Measurements from ENCODE around the gene SPECC1L.

Gene SPECC1L

DNA sequence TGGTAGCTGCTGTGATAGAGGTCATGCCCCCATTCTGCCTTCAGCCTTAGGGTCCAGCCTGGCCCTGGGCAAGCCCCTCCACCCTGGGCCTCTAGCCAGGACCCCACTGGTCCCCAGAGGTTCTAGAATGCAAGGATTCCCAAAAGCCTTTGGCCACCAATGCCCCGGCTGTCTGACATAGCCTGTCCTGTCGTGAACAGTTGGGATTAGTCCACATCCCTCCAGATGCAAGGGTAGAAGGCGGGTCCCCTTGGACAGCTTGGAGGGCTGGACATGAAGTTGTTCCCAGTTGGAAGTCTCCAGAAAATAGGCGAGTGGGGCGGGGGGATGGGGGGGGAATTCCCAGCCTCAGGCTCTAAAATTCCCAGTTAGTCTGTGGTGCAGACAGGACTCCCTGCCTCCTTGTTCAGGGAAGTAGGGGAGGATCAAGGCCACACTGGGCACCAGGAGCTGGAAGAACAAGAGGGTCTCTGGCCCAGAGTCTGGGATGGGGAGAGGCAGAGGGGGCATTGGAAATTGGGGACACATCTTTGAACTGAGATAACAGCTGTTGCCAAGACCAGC, 151.6 kb downstream of the SPECC1L start:
- no peak for TF ChIP-seq ZNF274 (IDR thresholded peaks at IDR 0.05; ENCODE audit: low read depth, low read length)
- H3K4me3 ChIP-seq (ENCODE audit: low read length) = no peak overlapping the region

DNA sequence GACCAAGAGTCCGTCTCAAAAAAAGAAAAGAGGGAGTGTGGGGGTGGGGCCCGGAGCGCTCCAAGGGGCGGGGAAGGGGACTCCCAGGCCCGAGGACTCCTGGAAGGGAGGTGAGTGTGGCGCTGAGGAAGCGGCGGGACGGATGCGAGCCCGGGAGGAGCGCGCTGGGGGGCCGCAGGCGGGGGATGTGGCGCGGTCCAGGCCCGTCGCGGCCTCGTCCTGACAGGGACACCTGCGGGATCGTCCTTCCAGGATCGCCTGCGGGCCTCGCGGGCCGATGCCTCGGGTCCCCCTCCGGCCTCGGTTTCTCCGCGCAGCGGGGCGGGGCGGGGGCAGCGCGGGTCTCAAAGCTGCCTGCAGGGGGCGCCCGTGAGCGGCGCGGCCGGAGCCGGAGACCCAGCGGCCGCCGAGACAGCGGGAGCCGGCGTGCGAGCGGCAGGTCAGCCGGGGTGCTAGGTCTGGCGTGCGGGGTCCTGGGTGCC, 152.9 kb downstream of the SPECC1L start:
- H3K4me3 ChIP-seq (ENCODE audit: low read length) = peak overlapping the region; percentile 19; the same call in 1 of the 2 replicates

GRCh38 chr22:24424001-24424900, 153.6 kb downstream of the SPECC1L start:
- no peak for TF ChIP-seq ZNF274 (IDR thresholded peaks at IDR 0.05; ENCODE audit: low read depth, low read length)
- peak overlapping the region; percentile 61; the same call in 1 of the 2 replicates for H3K4me3 ChIP-seq (ENCODE audit: low read length)

More for the DNA sequence above, 152.9 kb downstream of the SPECC1L start:
- no peak for TF ChIP-seq ZNF274 (IDR thresholded peaks at IDR 0.05; ENCODE audit: low read depth, low read length)

DNA sequence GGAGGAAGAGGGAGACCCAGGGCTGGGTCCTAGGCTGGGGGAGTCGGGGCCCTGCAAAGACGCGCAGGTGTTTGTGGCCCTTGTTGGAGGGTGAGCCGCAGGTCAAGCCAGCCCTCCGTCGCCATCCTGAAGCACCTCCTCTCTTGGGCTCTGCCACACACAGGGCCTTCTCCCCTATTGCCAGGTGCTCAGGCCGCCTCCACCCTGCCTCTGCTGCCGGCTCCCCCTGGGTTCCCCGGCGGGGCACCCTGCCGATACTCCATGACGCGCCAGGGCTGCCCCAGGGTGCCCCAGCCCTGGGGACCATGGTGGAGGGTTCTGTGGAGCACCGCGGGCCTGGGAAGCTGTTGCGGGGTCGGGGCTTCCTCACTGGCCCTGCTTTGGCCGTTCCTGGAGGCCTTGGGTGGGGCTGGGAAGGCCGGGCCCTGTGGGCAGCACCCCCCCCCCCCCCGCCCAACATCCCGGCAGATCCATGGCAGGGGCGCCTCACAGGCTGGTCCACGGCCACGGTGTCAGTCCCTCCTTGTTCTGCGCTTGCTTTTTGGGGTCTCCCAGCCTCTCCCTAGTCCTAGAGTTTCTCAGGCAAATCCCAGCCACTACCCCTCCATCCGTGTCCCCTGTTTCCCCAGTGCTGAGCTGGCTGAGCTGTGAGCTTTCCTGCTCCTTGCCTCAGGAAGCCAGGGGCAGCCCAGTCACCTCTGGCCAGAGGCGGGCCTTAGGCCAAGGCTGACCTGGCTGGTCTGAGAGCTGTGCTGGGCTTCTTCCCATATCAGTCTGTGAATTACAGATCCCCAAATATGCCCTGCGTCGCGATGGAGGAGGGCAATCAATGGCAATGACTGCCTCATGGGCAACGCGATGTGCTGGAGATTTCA, 154.5 kb downstream of the SPECC1L start:
- H3K4me3 ChIP-seq (ENCODE audit: low read length) = peak overlapping the region; percentile 61; the same call in 1 of the 2 replicates
- TF ChIP-seq ZNF274 (IDR thresholded peaks at IDR 0.05; ENCODE audit: low read depth, low read length) = no peak

GRCh38 chr22:24426436-24426835, 155.8 kb downstream of the SPECC1L start:
- TF ChIP-seq ZNF274 (IDR thresholded peaks at IDR 0.05; ENCODE audit: low read depth, low read length) = no peak
- H3K4me3 ChIP-seq (ENCODE audit: low read length) = no peak overlapping the region

GRCh38 chr22:24426851-24427499, 156.3 kb downstream of the SPECC1L start:
- H3K4me3 ChIP-seq (ENCODE audit: low read length) = peak overlapping the region; percentile 73; the same call in 1 of the 2 replicates
- TF ChIP-seq ZNF274 (IDR thresholded peaks at IDR 0.05; ENCODE audit: low read depth, low read length) = no peak

GRCh38 chr22:24427500-24428164, 157.0 kb downstream of the SPECC1L start, which contains the start of gene ADORA2A:
Gene ADORA2A, plus strand, starts transcription at chr22:24427599. Its CDS starts 5,806 bp downstream, at chr22:24433405.
- no peak for TF ChIP-seq ZNF274 (IDR thresholded peaks at IDR 0.05; ENCODE audit: low read depth, low read length)
- H3K4me3 ChIP-seq (ENCODE audit: low read length) = peak within 1 kb of the TSS; percentile 73; the same call in 1 of the 2 replicates

DNA sequence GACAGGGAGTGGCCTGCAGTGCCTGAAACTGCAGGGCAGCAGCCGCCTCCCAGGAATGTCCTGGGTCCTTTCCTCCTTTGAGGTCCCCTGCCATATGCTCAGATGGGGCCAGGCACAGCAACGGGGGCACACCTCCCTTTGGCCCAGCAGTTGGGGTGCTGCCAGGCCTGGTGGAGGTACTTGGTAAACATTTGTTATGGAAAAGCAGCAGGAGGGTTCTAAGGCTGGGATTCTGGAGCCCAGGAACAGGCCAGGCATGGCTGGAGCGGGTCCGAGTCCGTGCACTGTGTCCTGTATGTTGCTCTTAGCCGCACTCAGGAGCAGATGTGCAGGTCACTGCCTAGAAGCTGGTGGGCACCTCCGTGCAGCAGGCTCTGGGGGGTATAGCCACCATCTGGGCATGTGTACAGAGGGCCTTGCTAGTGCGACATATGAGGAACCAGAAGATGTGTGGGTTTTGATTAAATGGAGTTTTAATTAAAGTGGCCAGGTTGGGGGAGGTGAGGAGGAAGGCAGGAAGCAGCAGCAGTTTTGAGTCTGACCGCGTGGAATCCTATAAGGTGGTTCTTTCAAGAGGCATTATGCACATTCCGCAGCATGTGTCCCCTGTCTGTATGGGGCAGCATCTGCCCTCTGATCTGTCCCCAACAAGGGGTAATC, 158.2 kb downstream of the SPECC1L start:
- no peak for TF ChIP-seq ZNF274 (IDR thresholded peaks at IDR 0.05; ENCODE audit: low read depth, low read length)
- peak overlapping the region; percentile 73; the same call in 1 of the 2 replicates for H3K4me3 ChIP-seq (ENCODE audit: low read length)

DNA sequence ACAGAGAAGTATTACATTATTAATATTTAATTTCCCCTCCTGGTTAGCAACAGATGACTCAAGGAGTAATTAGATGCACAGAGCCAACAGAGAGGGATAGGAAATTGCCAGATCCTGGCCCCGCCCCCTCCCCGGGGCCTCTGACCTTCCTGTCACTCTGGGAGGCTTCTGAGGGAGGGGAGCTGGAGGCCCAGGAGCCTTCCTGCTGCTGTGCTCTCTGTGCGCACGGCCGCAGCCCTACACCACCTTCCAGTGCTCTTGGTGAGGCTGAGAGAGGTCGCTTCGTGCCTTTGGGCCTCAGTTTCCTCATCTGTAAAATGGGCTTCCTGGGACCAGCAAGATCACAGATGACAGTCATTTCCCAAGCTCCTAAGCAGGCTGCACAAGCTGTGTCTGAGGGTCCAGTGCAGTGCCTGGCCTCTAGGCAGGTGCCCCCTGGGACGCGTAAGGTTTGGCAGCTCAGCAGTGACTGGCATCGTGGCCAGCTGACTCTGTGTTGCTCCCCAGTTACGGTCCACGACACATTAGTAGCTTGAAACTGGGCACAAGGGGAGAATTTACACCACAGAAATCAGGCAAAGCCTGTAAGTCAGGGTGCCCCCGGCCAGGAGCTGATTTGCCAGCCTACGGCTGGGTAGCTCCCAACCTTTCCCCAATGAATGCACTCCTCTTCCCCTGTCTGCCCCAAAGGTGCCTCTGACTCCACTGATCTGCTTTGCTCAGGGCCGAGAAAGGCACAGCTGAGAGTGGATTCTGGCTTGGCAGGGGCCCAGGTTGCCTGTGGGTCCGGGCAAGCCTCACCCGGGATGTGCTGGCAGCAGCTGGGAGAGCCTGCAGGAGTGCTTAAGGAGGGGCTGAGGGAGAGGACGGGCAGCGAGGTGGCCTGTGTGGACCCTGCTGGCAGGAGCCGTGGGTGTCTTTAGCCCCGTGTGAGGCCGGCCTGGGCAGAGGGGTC, 159.1 kb downstream of the SPECC1L start:
- TF ChIP-seq ZNF274 (IDR thresholded peaks at IDR 0.05; ENCODE audit: low read depth, low read length) = no peak
- H3K4me3 ChIP-seq (ENCODE audit: low read length) = no peak overlapping the region; the same call in 1 of the 2 replicates

GRCh38 chr22:24430431-24431308, 160.0 kb downstream of the SPECC1L start:
- H3K4me3 ChIP-seq (ENCODE audit: low read length) = no peak overlapping the region
- TF ChIP-seq ZNF274 (IDR thresholded peaks at IDR 0.05; ENCODE audit: low read depth, low read length) = no peak

Measured in GM08714 (cell line).